D721Med (cell line): ENCODE measurements around the gene PARP6.

Experiments
- DNase-seq: peaks from one replicate; pipeline ENCODE4 v3.0.0; 2011; ENCODE audit warnings: low spot score; ENCODE audit not compliant: insufficient read length
- FAIRE-seq: peaks from 2 replicates; lab custom pipeline; 2011; peaks lifted over from hg19 to GRCh38; lab: Jason Lieb, UNC
- CTCF ChIP-seq: IDR thresholded peaks from 2 replicates; pipeline ENCODE4 v1.5.1; 2012; ENCODE audit warnings: mild to moderate bottlenecking, control low read depth; ENCODE audit not compliant: insufficient read depth; ENCODE audit errors: missing control alignments

The PARP6 gene

GRCh38 chr15:72252663-72253299, 19.6 kb downstream of the PARP6 start:
- DNase-seq (no peak), FAIRE-seq (no peak)
- no peak for TF ChIP-seq CTCF

- no peak for TF ChIP-seq CTCF
- FAIRE-seq: no peak
- no peak for DNase-seq
Observed at GRCh38 chr15:72249142-72249810, 23.1 kb downstream of the PARP6 start.

- FAIRE-seq (no peak), DNase-seq (no peak)
- TF ChIP-seq CTCF: no peak
Observed at GRCh38 chr15:72248514-72248913, 23.8 kb downstream of the PARP6 start.

- peak; percentile 77 for FAIRE-seq
- DNase-seq: no peak
- no peak for TF ChIP-seq CTCF
Observed at GRCh38 chr15:72242775-72243370, 29.5 kb downstream of the PARP6 start.

- TF ChIP-seq CTCF: no peak
- DNase-seq: no peak
- no peak for FAIRE-seq
Observed at GRCh38 chr15:72239652-72240051, 32.7 kb downstream of the PARP6 start.

- TF ChIP-seq CTCF: no peak
- DNase-seq (no peak), FAIRE-seq (no peak)
Observed at GRCh38 chr15:72238586-72238985, 33.8 kb downstream of the PARP6 start.

GRCh38 chr15:72237853-72238224, 34.5 kb downstream of the PARP6 start:
- FAIRE-seq (no peak), DNase-seq (no peak)
- no peak for TF ChIP-seq CTCF
